OCI-LY1 (cell line): ENCODE results near the gene PTS.

Source experiments
- CTCF ChIP-seq: fragments of 200-600 bp; sonication (generic), shearing (Covaris generic); IDR thresholded peaks from 2 replicates; pipeline ENCODE4 v1.5.1; 2017; ENCODE audit warnings: mild to moderate bottlenecking, antibody characterized with exemption, low read length, moderate library complexity, mixed read lengths
- EZH2 ChIP-seq: fragments of 200-600 bp; sonication (generic), shearing (Covaris generic); IDR thresholded peaks from 2 replicates; pipeline ENCODE4 v1.8.0; 2017; ENCODE audit warnings: borderline replicate concordance, mixed run types, mild to moderate bottlenecking, antibody characterized with exemption, low read length, moderate library complexity, mixed read lengths

DNA sequence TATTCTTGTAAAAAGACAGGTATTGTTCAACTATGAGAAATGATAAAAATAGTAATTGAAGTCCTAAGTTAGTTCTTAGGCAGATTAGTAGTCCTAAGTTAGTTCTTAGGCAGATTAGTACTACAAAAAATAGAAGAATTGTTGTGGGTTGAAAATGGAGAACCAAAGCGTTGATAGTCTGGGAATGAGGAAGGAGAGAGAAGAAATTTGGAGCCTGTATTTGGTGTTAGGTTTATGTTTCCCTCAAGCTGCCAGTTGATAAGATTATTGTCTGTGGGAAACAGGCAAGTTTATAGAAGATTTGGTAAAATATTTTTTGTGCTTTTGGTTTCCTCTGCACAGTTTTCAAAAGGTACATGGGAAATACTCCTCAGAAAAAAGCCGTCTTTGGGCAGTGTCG lies 47.3 kb upstream of the PTS start:
- TF ChIP-seq CTCF, result no peak
- no peak for TF ChIP-seq EZH2
